Measurements from ENCODE around the gene PIP4K2C. TPM values are rescaled to one million over a fixed set of nuclear protein-coding genes. Genes with fewer than 3 reads are reported as not detected.

The PIP4K2C gene
- total and polyA plus RNA-seq, 10 of the 15 experiments (the other 5 are each of a cell fraction or from before 2014, with no cell fraction given) = 4.8 to 25.1 (median 14.9) TPM

DNA sequence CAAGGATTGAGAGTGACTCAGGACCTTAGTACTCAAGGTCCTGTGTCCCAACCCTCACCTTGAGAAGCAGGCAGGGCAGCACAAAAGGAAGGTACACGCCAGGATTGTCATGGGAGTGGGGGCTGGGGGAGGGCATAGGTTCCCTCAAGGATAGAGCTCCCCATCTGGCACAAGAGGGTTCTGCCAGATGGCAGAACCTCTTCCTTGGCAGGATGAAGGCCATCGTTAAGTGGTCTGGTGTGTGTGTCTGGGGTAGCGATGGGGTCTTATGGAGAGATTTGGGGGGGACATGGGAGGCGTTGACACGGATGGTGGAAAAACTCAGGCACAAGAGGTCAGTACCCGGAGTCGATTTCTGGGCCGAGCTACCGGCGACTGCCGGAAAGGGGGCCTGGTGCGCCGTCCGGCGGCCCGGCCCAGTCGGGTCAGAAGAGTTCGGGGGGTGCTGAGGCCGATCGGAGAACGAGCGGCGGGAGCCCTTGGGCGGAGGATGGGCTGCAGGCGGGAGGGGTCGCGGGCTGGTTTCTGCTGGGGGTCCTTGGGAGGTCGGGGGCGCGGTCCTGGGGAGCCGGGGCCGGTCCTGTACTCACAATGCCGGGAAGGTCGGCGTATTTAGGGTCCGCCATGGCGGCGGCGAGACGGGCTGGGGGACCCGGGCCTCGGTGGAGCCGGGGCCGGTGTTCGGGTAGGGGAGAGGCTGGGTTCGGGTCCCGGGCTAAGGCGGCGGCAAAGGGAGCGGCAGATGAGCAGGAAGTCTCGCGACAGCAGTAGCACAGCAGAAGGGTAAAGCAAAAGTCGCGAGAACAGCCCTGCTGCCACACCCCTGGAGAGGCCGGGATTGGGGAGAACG, 44.3 kb upstream of the PIP4K2C start, which contains the start of gene DCTN2 (continued):
- TF ChIP-seq DPF2 (IDR thresholded peaks at IDR 0.05) (no peak), BRCA1 (IDR thresholded peaks at IDR 0.05; ENCODE audit: low read depth, low read length) (peak; percentile 92), ZNF592 (IDR thresholded peaks at IDR 0.05) (no peak), ZNF622 (IDR thresholded peaks at IDR 0.05) (no peak), MEF2A (IDR thresholded peaks at IDR 0.05; ENCODE audit: insufficient read depth, low read depth, low read length) (no peak), KDM1A (IDR thresholded peaks at IDR 0.05; ENCODE audit: borderline replicate concordance) (no peak), IKZF1 (conservative IDR thresholded peaks at IDR 0.05) (peak; percentile 64), CBFB (IDR thresholded peaks at IDR 0.05; ENCODE audit: low read depth) (peak; percentile 89), CREM (IDR thresholded peaks at IDR 0.05; ENCODE audit: low read depth) (no peak), SMC3 (IDR thresholded peaks at IDR 0.05; ENCODE audit: borderline replicate concordance, low read length) (no peak), ATF3 (IDR thresholded peaks at IDR 0.05; ENCODE audit: borderline replicate concordance, extremely low read depth, low read depth, low read length) (no peak), JUND (IDR thresholded peaks at IDR 0.05; ENCODE audit: low read depth, low read length) (no peak), CTCF (IDR thresholded peaks at IDR 0.05 in 2 of 3, conservative IDR thresholded peaks at IDR 0.05 in 1 of 3; ENCODE audit: control insufficient read depth in 2 of 3, extremely low read depth in 1 of 3, insufficient read depth in 1 of 3, low read depth in 3 of 3, low read length in 3 of 3) (peak; percentile 15 to 31 (median 30); a peak in 4 of 6 replicates), RCOR1 (conservative IDR thresholded peaks at IDR 0.05; ENCODE audit: low read depth, low read length) (peak; percentile 98), TBL1XR1 (IDR thresholded peaks at IDR 0.05; ENCODE audit: low read depth, low read length) (no peak)
- TF ChIP-seq, protein P1, sequence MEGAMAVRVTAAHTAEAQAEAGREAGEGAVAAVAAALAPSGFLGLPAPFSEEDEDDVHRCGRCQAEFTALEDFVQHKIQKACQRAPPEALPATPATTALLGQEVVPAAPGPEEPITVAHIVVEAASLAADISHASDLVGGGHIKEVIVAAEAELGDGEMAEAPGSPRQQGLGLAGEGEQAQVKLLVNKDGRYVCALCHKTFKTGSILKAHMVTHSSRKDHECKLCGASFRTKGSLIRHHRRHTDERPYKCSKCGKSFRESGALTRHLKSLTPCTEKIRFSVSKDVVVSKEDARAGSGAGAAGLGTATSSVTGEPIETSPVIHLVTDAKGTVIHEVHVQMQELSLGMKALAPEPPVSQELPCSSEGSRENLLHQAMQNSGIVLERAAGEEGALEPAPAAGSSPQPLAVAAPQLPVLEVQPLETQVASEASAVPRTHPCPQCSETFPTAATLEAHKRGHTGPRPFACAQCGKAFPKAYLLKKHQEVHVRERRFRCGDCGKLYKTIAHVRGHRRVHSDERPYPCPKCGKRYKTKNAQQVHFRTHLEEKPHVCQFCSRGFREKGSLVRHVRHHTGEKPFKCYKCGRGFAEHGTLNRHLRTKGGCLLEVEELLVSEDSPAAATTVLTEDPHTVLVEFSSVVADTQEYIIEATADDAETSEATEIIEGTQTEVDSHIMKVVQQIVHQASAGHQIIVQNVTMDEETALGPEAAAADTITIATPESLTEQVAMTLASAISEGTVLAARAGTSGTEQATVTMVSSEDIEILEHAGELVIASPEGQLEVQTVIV (IDR thresholded peaks at IDR 0.05; ENCODE audit: borderline replicate concordance, partially characterized antibody) = peak; percentile 14
- TF ChIP-seq, protein P2, sequence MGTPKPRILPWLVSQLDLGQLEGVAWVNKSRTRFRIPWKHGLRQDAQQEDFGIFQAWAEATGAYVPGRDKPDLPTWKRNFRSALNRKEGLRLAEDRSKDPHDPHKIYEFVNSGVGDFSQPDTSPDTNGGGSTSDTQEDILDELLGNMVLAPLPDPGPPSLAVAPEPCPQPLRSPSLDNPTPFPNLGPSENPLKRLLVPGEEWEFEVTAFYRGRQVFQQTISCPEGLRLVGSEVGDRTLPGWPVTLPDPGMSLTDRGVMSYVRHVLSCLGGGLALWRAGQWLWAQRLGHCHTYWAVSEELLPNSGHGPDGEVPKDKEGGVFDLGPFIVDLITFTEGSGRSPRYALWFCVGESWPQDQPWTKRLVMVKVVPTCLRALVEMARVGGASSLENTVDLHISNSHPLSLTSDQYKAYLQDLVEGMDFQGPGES (IDR thresholded peaks at IDR 0.05) = no peak
- TF ChIP-seq, protein P3, sequence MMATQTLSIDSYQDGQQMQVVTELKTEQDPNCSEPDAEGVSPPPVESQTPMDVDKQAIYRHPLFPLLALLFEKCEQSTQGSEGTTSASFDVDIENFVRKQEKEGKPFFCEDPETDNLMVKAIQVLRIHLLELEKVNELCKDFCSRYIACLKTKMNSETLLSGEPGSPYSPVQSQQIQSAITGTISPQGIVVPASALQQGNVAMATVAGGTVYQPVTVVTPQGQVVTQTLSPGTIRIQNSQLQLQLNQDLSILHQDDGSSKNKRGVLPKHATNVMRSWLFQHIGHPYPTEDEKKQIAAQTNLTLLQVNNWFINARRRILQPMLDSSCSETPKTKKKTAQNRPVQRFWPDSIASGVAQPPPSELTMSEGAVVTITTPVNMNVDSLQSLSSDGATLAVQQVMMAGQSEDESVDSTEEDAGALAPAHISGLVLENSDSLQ (IDR thresholded peaks at IDR 0.05) = peak; percentile 68; the same call in 1 of the 2 replicates
